ENCODE results near the gene PGK1.
A peak's percentile ranks its signal among the peaks of the same experiment; 100 is the strongest.
"Not testable (repeated sequence)": the region's sequence is repeated elsewhere in the genome, so short reads cannot be mapped to it uniquely, and the experiment has no call there.

Gene PGK1

DNA sequence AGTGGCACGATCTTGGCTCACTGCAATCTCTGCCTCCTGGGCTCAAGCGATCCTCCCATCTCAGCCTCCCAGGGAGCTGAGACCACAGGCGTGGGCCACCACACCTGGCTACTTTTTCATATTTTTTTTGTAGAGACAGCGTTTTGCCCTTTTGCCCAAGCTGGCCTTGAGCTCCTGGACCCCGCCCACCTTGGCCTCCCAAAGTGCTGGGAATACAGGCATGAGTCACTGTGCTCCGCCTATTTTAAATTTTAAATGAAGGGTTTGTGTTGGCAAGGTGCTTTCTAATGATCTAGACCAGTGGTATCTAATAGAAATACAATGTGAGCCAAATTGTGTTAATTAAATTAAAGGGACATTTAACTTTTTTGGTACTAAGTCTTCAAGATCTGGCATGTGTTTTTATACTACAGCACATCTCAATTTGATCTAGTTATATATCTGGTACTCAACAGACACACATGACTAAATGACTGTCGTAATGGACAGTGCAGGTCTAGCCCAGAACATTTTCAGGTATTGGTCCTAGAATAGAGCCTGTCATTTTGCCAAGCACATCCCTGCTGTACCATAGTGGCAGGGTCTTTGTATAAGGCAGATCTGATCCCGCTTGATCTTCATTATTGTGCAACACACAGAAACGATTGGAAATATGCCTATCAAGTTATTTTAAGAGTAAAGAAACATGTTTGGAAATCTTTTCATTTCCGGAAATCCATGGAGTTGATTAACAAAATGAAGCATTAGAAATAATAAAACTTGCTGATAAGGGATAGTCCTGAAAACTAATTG is 7.3 kb downstream of the PGK1 start:
- DNase-seq = no peak

DNA sequence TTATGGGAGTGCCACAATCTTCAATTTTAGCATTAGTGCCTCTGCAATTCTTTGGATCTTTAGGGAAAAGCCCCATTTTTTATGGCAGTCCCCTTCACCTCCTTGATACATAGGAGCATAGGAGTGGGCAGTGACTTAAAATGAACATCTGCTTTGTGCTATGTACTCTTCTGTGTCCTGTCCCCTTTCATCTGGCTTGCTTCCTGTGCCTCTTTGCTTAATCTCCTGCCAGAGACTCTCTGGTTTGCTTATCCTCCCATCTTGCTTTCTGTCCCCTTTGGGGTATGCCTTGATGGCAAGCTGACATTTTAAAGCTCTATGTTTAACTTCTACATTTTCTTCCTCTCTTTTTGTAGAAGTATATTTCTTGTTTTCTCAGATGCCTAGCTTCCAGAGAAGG is 12.3 kb downstream of the PGK1 start:
- DNase-seq = no peak

- DNase-seq = no peak
Observed at GRCh38 chrX:78116766-78117165, 12.7 kb downstream of the PGK1 start.

- DNase-seq = no peak
Observed at GRCh38 chrX:78118628-78119027, 14.6 kb downstream of the PGK1 start.

DNA sequence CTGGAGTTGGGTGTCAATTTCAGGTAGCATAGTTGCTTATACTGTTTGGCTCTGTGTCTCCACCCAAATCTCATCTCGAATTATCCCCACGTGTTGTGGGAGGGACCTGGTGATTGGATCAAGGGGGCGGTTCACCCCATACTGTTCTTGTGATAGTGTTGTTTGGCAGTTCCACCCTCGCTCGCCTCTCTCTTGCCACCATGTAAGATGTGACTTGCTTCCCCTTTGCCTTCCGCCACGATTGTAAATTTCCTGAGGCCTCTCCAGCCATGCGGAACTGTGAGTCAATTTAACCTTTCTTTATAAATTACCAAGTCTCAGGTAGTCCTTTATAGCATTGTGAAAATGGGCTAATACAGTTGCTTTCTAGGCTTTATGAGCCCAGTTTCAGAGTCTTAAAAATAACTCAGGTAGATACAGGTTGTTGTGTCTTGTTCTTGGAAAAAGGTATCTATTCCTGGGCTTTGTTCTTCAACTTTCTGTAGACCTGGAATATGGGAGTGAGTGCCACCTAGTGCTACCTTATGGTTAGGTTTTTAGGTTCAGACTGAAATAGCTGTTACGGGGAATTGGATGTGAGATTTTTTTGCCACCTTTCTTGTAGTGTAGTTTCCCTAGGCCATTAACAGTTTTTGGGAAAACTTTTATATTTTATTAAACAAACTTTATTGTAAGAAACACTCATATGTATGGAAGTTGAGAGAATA is 15.6 kb downstream of the PGK1 start:
- no peak for DNase-seq

DNA sequence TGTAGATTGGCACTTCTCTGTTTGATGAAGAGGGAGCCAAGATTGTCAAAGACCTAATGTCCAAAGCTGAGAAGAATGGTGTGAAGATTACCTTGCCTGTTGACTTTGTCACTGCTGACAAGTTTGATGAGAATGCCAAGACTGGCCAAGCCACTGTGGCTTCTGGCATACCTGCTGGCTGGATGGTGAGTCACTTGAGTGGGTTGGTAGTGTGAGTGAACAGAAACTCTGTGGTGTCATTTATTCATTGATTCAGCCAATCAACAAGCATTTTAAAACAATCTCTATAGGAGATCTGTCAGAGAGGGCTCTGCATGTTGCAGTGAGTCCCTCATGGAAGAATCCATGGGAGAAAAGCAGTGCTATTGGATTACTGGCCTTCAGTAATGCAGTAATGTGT is 19.1 kb downstream of the PGK1 start:
- no peak for DNase-seq

- no peak for DNase-seq
Observed at GRCh38 chrX:78124307-78124706, 20.3 kb downstream of the PGK1 start.

DNA sequence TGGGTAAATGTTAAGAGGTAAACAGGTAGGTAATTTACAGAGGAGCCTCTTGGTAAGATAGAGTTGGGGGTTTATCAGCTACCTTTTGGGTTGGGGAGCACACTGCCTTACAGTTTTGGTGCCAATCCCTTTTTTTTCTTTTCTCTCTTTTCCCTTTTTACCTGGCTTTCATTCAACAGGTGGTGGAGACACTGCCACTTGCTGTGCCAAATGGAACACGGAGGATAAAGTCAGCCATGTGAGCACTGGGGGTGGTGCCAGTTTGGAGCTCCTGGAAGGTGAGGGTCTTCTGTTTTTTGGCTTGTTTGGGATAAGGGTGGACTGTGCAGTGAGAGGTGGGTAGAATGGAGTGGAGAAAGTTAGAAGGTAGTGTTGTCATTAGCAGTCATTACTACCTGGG is 21.1 kb downstream of the PGK1 start:
- no peak for DNase-seq

DNA sequence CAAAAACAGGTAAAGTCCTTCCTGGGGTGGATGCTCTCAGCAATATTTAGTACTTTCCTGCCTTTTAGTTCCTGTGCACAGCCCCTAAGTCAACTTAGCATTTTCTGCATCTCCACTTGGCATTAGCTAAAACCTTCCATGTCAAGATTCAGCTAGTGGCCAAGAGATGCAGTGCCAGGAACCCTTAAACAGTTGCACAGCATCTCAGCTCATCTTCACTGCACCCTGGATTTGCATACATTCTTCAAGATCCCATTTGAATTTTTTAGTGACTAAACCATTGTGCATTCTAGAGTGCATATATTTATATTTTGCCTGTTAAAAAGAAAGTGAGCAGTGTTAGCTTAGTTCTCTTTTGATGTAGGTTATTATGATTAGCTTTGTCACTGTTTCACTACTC is 21.7 kb downstream of the PGK1 start:
- not testable (repeated sequence) for DNase-seq

DNA sequence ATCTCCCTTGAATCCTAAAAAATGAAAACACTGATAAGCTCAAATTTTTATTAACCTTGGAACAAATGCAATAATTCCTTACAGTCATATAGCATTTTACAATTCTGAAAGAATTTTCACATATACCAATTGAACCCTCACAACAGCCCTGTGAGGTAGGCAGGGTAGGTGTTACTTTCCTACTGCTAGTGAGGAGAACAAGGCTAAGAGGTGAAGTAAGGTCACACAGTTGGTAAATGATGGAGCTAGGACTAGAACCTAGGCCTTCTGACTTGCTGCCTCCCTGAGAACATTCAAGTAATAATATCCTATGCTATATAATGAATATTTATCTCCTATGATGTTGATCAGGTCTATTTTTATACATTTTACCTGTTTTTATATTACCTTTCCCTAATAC is 25.7 kb downstream of the PGK1 start:
- no peak for DNase-seq

DNA sequence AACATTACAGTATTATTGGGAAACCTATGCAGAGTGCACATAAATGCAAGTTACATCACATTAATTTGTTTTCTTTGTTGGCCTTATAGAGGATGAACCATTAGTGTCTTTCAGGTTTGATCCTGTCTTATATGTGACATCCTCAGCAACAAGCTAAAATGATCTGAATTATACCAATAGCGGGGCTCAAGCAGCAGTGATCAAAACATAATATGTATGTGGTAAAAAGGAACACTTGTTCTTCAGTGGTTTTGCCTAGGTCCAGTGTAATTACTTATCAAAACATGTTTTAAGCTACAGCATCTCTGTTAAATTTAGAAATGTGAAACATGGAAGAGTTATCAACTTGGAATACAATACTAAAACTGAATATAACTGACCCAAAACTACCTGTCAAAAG is 26.3 kb downstream of the PGK1 start:
- DNase-seq = no peak

- DNase-seq = no peak
Observed at GRCh38 chrX:78131117-78131516, 27.1 kb downstream of the PGK1 start.

DNA sequence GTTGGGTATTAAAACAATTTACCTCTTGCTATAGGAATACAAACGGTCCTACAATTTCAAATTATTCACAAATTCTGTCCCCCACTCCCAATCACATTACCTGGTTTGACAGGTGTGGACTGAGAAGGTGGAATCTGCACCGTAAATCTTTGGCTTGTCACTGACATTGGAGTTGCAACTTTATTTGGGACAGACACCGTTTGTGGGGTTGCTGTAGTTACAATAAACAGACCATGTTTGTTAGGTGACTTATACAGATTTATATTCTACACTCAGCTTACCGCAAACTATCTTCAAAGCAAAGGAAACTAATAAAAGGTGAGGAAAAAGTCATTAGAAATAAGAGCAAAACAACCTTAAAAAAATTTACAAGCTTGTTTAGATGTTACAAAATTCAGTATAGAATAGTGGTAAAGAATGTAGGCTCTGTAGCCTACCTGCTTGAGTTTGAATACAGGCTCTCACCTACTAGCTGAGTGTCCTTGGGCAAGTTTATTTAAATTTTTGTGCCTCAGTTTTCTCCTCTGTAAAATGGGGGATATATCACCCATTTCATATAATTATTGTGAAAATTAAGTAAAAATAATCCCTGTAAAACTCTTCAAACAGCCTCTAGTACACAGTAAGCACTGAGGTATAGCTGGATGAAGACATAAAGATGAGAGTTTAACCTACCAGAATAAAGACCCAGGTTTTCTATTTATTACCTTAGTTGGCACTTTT is 29.4 kb downstream of the PGK1 start:
- no peak for DNase-seq

- DNase-seq = peak; percentile 1 to 85 (median 66)
Observed at GRCh38 chrX:78139160-78140123, 35.4 kb downstream of the PGK1 start, which contains the start of gene TAF9B. TAF9B (minus strand) TSS chrX:78139650; CDS start chrX:78139611, 39 bp downstream.

DNA sequence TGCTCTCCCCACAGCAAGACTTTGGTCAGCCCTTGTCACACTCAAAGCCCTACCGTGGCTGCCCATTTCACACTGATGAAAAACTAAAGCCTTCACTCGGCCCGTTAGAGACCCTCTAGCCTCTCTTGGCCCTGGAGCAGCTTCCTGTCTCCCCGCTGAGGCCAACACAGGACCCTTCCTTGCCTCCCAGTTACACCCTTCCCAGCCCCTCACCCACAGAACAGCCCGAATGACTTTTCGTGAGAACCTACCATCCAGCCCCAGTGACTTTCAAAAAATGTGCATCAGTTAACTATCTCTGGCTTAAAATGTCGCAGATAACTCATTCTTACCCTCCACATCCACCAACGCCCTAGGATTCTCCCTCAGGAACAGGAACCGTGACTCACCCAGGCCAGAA is 36.2 kb downstream of the PGK1 start:
- no peak for DNase-seq

DNA sequence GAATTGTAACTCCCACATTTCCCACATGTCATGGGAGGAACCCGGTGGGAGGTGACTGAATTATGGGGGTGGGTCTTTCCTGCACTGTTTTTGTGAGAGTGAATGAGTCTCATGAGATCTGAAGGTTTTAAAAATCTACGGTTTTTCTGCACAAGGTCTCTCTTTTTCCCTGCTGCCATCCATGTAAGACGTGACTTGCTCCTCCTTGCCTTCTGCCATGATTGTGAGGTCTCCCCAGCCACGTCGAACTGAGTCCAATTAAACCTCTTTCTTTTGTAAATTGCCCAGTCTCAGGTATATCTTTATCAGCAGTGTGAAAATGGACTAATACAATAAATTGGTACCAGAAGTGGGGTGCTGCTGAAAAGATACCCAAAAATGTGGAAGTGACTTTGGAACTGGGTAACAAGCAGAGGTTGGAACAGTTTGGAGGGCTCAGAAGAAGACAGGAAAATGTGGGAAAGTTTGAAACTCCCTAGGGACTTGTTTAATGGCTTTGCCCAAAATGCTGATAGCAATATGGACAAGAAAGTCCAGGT is 43.0 kb downstream of the PGK1 start:
- DNase-seq = not testable (repeated sequence)

- not testable (repeated sequence) for DNase-seq
Observed at GRCh38 chrX:78157373-78157772, 53.3 kb downstream of the PGK1 start.

- not testable (repeated sequence) for DNase-seq
Observed at GRCh38 chrX:78157846-78158245, 53.8 kb downstream of the PGK1 start.

DNA sequence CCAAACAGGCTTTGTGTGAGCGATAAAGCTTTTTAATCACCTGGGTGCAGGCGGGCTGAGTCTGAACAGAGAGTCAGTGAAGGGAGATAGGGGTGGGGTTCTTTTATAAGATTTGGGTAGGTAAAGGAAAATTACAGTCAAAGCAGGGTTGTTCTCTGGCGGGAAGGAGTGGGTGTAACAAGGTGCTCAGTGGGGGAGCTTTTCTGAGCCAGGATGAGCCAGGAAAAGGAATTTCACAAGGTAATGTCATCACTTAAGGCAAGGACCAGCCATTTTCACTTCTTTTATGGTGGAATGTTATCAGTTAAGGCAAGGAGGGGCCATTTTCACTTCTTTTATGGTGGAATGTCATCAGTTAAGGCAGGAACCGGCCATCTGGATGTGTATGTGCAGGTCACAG is 56.7 kb downstream of the PGK1 start:
- DNase-seq = not testable (repeated sequence)

- DNase-seq = not testable (repeated sequence)
Observed at GRCh38 chrX:78163175-78163574, 59.1 kb downstream of the PGK1 start.

DNA sequence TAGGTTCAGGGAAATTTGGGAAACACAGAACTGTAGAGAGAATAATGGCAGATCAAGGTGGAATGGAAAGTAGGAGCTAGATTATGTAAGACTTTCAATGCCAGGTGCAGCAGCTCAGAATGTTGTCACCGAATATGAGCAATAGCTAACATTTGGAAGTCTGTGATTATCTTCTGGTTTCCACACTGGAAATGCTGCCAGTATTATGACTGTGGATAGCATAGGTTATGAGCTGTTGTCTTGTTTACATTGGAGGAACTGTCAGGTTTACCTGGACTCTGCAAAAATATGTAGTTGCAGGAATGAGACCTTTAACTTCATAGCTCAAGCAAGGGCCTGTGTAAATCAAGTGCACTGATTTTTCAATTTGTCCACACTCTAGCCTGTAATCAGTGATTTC is 61.4 kb downstream of the PGK1 start:
- no peak for DNase-seq

All from amygdala (tissue), 56 donors.